Stimulated activated CD8-positive, alpha-beta memory T cell treated with anti-CD3 and anti-CD28 coated beads, Interleukin-12 subunit alpha, Interleukin-12 subunit beta, amount 100 ng/mL, for 1 hour (primary cell): ENCODE measurements around the gene TASP1.

Experiments used
- DNase-seq: peaks from one replicate; pipeline ENCODE4 v3.0.0-alpha.2; 2020; ENCODE audit warnings: low read depth

Gene TASP1

GRCh38 chr20:13567663-13568062 is 71.1 kb downstream of the TASP1 start:
- DNase-seq: no peak

DNA sequence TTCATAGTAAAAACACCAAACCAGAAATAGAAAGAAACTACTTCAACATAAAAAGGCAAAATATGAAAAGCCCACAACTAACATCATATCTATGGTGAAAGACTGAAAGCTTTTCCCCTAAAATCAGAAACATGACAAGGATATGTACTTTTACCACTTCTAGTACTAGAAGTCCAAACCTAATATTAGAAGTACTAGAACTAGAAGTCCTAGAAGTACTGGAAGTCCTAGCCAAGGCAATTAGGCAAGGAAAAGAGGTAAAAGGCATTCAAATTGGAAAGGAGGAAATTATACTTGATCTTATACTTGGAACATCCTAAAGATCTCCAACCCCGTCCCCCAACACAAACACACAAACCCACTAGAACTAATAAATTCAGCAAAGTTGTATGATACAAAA is 74.9 kb downstream of the TASP1 start:
- DNase-seq: no peak

DNA sequence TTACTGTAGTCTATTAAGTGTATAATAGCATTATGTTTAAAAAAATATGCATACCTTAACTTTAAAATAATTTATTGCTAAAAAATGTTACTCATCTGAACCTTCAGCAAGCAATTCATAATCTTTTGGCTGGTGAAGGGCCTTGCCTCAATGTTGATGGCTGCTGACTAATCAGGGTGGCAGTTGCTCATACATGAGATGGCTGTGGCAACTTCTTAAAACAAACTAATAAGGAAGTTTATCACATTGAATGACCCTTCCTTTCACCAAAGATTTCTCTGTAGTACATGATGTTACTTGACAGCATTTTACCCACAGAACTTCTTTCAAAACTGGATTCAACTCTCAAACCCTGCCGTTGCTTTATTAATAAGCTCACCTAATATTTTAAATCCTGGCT is 84.0 kb downstream of the TASP1 start:
- no peak for DNase-seq

- no peak for DNase-seq
These were observed 84.7 kb downstream of the TASP1 start for GRCh38 chr20:13554076-13554475.

- no peak for DNase-seq
These were observed 86.7 kb downstream of the TASP1 start for GRCh38 chr20:13552061-13552460.

DNA sequence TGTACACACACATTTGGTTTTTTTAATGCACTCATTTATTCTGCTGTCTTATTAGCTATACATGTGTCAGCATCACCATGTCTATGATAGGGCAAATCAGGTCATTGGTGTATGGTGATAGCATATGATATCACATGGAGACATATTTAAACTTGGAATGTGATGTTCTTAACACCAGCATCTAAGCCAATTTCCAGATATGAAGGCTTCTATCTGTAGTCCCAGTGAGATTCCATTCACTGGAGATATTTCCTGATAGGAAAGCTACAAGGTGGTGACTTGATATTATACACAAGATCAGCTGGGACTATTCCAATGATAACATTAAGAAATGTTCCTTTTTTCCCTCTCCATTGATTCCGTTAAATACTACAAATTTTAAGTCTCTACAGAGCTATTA is 89.3 kb downstream of the TASP1 start:
- no peak for DNase-seq

DNA sequence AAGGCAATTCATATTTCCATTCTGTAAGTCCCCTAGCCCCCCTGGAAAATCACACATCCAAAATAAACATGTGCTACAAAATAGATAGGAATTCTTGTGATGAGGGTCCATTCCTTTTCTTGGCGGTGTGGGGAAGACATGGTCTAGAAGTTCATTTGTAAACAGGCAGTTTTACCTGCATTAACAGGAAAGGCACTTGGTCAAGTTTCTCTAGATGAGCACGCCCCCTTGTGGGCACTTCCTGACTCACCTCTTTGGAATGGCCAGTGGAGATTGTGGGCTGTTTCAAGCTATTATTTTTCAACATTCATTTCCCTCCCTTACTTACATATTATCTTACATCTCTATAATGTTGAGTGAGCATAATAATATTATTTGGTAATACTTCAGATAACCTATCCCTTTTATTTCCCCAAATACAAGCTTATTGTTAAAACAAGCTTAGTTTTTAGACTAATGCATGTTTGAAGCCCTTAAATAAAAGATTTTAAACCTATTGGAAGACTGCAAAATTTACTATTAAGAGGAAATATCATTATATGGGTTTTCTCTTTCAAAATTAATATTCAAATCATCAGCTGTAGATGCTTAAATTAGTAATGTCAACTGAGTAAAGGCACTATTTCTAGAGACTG is 92.1 kb downstream of the TASP1 start:
- peak; percentile 45 for DNase-seq

GRCh38 chr20:13545790-13546189 is 92.9 kb downstream of the TASP1 start:
- no peak for DNase-seq

DNA sequence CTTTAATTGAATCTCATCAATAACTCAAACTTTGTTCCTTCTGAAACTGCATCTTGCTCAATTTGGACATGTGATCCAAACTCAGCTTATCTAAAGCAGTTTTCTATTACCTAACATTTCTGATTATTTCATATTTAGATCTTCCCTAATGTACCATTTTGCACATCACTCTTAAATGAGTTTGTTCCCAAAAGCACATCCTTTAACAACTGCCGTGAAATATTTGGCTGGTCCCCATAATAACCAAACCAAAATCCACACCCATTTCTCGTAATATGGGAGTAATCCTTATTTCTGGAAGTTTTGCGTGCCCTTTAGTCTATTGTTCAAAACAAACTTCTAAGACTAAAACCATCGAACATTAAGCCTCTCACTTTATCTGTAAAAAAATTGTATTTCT is 94.9 kb downstream of the TASP1 start:
- DNase-seq: no peak

DNA sequence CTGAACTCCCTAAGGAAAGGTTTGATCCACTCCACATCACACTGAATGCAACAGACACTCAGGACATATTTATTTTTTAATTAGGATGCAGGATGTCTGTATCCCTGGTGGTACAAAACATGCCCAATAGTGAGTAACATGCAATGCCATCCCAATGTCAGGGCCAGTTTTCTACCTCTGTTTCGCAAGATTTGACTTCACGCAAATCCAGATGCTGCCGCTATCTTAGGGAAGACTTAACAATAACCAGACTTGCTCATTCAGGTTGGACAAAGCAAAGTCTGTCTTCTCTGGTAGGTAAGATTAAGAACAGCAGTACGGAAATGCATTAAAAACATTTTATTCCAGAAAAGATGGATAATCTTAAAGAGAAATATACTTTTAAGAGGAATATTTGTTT is 103.1 kb downstream of the TASP1 start:
- no peak for DNase-seq

- DNase-seq: no peak
These were observed 104.8 kb downstream of the TASP1 start for GRCh38 chr20:13533946-13534345.

GRCh38 chr20:13530146-13530545 is 108.6 kb downstream of the TASP1 start:
- DNase-seq: no peak

- no peak for DNase-seq
These were observed 112.2 kb downstream of the TASP1 start for GRCh38 chr20:13526551-13526950.

- no peak for DNase-seq
These were observed 113.3 kb downstream of the TASP1 start for GRCh38 chr20:13525225-13525940.

- no peak for DNase-seq
These were observed 114.4 kb downstream of the TASP1 start for GRCh38 chr20:13524339-13524738.

- no peak for DNase-seq
These were observed 120.9 kb downstream of the TASP1 start for GRCh38 chr20:13517831-13518230.

DNA sequence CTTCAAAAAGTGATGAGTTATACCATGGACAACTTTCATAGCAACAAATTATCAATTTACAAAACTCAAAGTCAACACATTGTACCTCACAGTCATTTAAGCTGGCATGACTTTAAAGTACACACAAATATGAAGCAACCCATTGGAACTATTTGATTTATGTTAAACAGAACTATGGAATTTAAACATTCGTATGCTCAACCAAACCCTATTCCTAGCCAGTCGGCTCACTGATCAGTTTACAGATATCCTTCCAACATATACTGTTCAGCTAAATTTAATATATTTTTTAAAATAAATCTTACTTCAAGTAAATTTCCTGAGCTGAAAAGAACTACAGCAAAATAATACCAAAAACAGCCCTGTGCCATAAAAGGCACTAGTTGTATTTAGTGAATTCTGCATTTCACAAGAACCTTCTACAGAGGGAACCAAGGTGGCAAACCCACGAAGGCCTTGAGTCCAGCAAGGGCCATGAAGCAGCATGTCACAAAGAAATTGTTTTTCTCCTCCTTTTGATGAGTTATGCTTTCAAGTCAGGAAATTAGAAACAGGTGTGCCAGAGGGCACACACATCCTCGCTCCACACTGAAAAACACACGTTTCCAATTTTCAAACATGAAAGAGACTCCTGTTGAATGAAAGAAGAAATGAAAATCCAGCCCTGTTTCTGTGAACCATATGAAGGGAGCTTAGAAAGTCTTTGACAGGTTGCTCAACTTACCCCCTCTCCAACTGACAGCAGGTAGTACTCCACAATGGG is 122.8 kb downstream of the TASP1 start:
- DNase-seq: no peak

GRCh38 chr20:13515291-13515690 is 123.4 kb downstream of the TASP1 start:
- DNase-seq: no peak

GRCh38 chr20:13510837-13511488 is 127.8 kb downstream of the TASP1 start:
- no peak for DNase-seq

GRCh38 chr20:13507646-13508045 is 131.1 kb downstream of the TASP1 start:
- no peak for DNase-seq

- no peak for DNase-seq
These were observed 137.2 kb downstream of the TASP1 start for GRCh38 chr20:13501500-13501899.

DNA sequence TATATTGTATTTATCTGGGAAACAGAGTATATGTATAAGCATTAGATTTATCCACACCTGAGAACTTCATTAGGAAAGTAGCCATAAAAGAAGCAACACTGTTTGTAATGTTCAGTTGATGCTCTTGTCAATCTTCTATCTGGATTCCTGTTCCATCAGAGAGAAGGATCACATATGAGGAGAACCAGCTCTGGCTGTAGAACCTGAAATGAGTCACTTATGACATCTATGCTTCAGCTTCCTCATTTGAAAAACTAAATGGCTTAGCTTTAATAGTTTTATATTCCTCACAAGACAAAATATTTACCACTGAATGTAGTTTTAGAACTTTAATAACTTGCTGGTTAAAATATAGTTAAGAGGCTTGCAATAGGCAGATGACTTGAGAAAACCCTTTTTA is 144.7 kb downstream of the TASP1 start:
- no peak for DNase-seq

DNA sequence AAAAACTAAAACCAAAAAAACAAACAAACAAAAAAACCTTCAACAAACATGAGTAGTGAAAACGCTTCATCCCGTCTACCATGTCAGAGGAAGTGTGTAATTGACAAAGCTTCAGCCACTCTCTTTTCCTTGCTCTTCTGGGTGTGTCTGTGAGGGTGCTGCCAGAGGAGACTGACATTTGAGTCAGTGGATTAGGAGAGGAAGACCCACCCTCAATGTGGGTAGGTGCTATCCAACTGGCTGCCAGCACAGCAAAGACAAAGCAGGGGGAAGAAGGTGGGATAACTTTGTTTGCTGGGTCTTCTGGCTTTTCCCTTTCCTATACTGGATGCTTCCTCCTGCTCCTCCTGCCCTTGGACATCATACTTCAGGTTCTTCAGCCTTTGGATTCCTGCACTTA is 145.6 kb downstream of the TASP1 start:
- no peak for DNase-seq
